ENCODE data around the gene KRT8.
"Not testable (repeated sequence)": the region's sequence is repeated elsewhere in the genome, so short reads cannot be mapped to it uniquely, and the experiment has no call there.

Gene KRT8

GRCh38 chr12:52904509-52905300 lies at the start of gene KRT8:
TSS of gene KRT8 (minus strand) at chr12:52905076. CDS start at chr12:52904981, 95 bp downstream.
- not testable (repeated sequence) for DNase-seq (ENCODE audit: low read depth in 2 of 2)

GRCh38 chr12:52953181-52953841 lies 48.4 kb upstream of the KRT8 start:
- no peak for DNase-seq (ENCODE audit: low read depth in 2 of 2)

GRCh38 chr12:52952076-52952801 lies 47.4 kb upstream of the KRT8 start:
- no peak for DNase-seq (ENCODE audit: low read depth in 2 of 2)

- no peak for DNase-seq (ENCODE audit: low read depth in 2 of 2)
These were observed 46.8 kb upstream of the KRT8 start for GRCh38 chr12:52951640-52952039.

- DNase-seq (ENCODE audit: low read depth in 2 of 2) = no peak
These were observed 46.2 kb upstream of the KRT8 start for GRCh38 chr12:52951126-52951525.

- no peak for DNase-seq (ENCODE audit: low read depth in 2 of 2)
These were observed 45.7 kb upstream of the KRT8 start for GRCh38 chr12:52950553-52950952.

GRCh38 chr12:52949413-52950331 lies 44.8 kb upstream of the KRT8 start:
- peak; percentile 46 to 47 for DNase-seq (ENCODE audit: low read depth in 2 of 2)

- no peak for DNase-seq (ENCODE audit: low read depth in 2 of 2)
These were observed 43.0 kb upstream of the KRT8 start for GRCh38 chr12:52947738-52948423.

GRCh38 chr12:52946797-52947547 lies 42.1 kb upstream of the KRT8 start:
- no peak for DNase-seq (ENCODE audit: low read depth in 2 of 2)

GRCh38 chr12:52946334-52946733 lies 41.5 kb upstream of the KRT8 start:
- no peak for DNase-seq (ENCODE audit: low read depth in 2 of 2)

GRCh38 chr12:52945389-52946232 lies 40.7 kb upstream of the KRT8 start:
- DNase-seq (ENCODE audit: low read depth in 2 of 2) = peak; percentile 13 to 20

GRCh38 chr12:52944683-52945388 lies 40.0 kb upstream of the KRT8 start:
- DNase-seq (ENCODE audit: low read depth in 2 of 2) = no peak

- DNase-seq (ENCODE audit: low read depth in 2 of 2) = no peak
These were observed 38.0 kb upstream of the KRT8 start for GRCh38 chr12:52942901-52943181.

- no peak for DNase-seq (ENCODE audit: low read depth in 2 of 2)
These were observed 37.4 kb upstream of the KRT8 start for GRCh38 chr12:52942066-52942900.

- no peak for DNase-seq (ENCODE audit: low read depth in 2 of 2)
These were observed 24.7 kb upstream of the KRT8 start for GRCh38 chr12:52929538-52929937.

- DNase-seq (ENCODE audit: low read depth in 2 of 2) = no peak
These were observed 23.1 kb upstream of the KRT8 start for GRCh38 chr12:52927964-52928363.

GRCh38 chr12:52926596-52927234 lies 21.8 kb upstream of the KRT8 start:
- DNase-seq (ENCODE audit: low read depth in 2 of 2) = no peak

Data from fibroblast of skin of left quadriceps (primary cell).